GM12874 (cell line): ENCODE results near the gene CPT1A.

Experiments used
- TF ChIP-seq, protein P1 (sequence below): IDR thresholded peaks from 2 replicates; pipeline ENCODE4 v1.5.1; 2011; ENCODE audit warnings: low read depth, mild to moderate bottlenecking, control low read depth, low read length, moderate library complexity; ENCODE audit not compliant: insufficient read depth

The CPT1A gene

GRCh38 chr11:68835328-68835727 is 6.4 kb downstream of the CPT1A start:
- TF ChIP-seq, protein P1, sequence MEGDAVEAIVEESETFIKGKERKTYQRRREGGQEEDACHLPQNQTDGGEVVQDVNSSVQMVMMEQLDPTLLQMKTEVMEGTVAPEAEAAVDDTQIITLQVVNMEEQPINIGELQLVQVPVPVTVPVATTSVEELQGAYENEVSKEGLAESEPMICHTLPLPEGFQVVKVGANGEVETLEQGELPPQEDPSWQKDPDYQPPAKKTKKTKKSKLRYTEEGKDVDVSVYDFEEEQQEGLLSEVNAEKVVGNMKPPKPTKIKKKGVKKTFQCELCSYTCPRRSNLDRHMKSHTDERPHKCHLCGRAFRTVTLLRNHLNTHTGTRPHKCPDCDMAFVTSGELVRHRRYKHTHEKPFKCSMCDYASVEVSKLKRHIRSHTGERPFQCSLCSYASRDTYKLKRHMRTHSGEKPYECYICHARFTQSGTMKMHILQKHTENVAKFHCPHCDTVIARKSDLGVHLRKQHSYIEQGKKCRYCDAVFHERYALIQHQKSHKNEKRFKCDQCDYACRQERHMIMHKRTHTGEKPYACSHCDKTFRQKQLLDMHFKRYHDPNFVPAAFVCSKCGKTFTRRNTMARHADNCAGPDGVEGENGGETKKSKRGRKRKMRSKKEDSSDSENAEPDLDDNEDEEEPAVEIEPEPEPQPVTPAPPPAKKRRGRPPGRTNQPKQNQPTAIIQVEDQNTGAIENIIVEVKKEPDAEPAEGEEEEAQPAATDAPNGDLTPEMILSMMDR, result no peak

DNA sequence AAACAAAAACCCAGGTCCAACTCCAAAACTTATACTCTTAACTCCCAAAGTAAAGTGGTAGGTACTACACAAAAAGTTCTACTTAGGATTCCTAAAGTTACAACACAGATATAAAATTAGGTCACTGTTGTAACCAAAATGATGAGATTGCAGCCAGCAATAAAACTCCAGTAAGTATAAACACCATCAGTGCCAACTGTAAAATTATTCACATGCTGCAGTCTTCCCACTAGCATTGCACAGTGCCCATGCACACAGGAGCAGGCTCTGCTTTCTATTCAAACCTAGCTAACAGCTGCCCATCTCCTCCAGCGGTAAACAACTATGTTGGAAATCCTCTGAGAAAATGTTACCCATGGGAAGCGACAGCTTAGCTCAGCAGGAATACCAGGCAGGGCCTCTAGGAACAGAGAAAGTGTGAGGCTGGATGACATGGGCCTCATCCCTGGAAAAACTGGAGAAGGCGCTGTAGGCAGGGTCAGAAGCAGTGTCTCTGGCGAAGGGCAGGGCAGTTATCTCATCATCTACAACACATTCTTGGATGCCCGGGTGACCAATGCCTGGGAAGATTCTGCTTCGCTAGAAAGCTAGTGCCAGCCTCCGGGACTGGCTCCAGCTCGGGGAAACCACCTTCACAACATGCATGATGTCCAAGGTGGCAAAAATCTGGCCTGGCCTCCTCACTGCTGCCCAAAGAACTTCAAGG is 9.1 kb downstream of the CPT1A start:
- TF ChIP-seq, protein P1, result no peak

GRCh38 chr11:68831124-68831523 is 10.6 kb downstream of the CPT1A start:
- TF ChIP-seq, protein P1, result no peak

DNA sequence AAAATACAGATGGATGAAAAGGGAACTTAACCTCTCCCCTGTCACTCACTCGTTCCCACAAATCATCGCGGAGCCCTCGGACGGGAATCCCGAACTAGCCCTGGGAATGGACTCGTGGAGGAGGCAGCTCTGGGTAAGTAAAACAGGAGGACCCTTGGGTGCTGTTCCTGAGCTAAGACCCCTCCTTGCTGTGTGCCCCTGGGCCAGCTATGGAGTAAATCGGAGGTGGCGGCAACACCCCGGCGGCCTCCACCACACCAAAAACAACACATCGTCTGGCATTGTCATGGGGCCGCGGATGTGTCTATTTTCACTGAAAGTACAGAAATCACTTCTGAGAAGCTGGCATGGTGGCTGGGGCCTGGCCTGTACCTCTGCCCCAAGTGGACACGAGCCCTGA is 12.1 kb downstream of the CPT1A start:
- TF ChIP-seq, protein P1, result no peak

GRCh38 chr11:68828957-68829356 is 12.8 kb downstream of the CPT1A start:
- TF ChIP-seq, protein P1, result no peak

DNA sequence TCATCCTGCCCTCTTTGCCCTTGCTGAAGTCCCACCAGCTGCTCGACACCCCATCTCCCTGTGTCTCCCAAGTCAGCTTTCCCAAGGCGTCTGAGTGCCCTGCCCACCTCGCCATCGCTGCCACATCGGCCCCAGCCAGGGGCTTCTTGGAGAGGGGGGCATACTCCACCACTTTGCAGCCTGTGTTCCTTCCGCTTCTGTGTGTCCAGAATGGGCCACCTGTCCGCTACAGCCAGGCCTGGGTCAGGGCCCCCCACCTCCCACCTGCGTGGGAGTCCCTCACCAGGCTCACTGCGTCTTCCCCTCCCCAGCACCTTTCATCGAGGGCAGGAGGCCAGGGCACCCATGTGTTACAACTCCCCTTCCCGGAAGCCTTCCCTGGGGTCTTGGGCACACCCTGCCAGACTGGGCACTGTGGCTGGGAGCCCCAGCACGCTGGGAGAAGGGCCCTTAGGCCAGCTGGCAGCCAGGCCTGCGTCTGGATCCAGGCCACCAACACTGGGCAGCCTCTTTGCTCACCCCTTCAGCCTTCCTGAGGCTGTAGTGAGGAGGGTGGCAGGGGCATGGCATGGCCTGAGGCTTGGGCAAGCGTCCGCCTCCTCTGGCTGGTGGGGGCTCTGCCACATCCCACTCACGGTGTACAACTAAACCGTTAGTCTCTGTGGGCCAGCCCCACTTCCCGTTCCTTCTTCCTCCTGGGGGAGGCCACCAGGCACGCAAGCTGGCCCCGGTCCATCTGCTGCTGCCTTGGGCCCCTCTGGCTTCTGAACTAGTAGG is 13.4 kb downstream of the CPT1A start:
- TF ChIP-seq, protein P1, result no peak

DNA sequence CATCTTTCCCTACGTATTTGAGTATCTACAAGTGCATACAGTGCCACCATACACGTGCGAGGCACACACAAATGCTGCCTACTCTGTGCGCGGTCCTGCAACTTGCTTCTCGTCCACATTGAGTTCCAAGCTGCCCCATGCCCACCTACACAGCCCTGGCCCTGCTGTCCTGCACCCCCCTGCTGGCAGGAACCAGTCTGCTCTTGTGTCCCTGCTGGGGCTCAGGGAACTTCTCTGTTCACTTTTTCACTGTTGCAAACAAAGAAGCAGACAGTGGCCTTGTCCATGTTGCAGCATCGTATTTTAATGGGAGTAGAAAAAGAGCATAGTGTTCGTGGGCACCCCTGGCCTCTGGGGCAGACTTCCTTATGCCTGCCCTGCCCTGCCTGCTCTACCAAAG is 14.0 kb downstream of the CPT1A start:
- TF ChIP-seq, protein P1, result 0 out of 2 replicates have a peak, but pooled peaks have one; percentile 9
